ENCODE measurements around the gene ARHGEF18.
"Not testable (repeated sequence)": the region's sequence is repeated elsewhere in the genome, so short reads cannot be mapped to it uniquely, and the experiment has no call there.

Gene ARHGEF18

DNA sequence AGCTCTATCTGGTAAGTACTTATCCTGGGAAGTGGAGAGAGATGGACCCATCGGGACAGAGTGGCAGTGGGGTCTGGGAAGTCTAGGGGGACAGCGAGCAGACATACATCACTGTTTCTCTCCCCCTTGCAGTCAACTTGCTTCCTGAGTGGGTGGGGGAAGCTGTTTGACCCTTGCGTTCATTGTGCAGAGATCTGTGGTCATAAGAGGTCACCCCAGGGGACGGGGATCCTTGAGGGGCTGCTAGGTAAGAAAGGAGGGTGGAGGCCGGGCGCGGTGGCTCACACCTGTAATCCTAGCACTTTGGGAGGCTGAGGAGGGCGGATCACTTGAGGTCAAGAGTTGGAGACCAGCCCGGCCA, 474 bp downstream of the ARHGEF18 start:
- DNase-seq = no peak

DNA sequence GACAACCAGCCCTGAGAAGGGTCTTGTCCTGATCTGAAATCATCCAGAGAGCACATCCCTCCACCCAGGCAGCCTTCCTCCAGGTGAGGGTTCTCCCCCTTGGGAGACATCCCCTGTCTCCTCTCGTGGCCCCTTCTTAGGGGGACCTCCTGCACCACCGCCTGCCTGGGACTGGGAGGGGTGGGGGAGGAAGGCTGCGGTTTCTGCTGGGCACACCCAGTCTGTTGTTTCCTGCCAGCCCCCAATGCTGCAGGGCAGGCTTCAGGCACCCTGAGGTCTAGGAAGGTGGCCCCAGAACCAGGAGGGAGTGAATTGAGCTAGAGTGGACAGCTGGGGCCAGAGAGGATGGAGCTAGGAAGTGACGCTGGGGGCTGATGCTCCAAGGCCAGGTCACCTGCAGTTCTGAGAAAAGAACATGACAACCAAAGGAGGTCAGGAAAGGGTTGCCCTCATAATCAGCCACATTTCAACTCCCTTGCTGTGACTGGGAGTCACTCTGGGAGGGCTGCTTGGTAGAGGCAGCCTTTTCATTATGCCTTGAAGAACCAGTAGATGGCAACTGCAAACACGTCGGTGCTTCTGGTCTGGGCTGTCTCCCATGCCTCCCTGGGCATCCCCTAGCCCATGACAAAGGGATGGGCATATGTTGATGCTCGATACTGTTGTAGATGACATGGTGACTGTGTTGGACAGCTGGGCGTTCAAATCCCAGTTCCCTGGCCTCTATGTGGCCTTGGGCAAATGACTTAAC, 1.4 kb downstream of the ARHGEF18 start:
- peak; percentile 79 for DNase-seq

DNA sequence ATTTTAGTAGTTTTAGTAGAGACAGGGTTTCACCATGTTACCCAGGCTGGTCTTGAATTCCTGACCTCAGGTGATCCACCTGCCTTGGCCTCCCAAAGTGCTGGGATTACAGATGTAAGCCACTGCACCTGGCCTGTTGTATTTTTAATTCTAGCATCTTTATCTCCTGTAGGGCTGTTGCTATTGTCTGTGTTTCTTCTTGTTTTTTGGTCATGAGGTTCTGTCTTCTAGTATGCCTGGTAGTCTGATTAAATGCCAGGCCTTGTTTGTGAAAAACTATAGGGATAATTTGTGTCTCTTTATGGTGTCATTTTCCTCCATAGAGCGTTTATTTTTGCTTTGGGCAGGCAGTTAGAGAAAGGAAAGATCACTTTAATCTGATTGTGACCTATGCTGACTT, 3.1 kb downstream of the ARHGEF18 start:
- no peak for DNase-seq

DNA sequence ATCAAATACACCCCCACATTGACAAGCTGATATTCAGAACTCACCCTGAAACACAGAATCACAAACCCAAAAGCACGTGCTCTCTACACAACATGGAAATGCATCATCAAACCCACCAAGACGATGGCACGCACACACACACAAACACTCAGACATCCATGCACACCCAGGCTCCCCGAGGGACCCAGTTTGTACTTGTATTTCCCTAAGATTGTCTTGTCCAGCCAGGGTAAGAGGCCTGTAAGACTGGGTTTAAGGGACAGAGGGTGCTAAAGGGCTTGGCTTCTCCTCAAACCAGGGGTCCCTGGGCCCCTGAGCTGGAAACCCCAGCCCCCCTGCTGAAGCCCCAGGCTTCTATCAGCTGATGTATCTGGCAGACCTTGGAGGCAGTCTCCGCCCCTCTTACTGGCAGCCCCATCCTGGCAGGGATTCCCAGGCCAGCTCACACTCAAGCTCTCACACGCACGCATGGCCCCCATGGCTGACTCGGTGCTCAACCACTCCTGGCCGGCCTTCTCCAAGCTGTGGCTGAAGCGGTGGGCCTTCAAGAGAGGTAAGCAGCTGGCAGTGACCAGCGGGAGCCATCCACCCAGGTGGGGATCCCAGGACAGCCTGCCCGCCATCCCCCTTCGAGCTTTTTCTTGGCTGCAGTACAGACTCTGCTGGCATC, 6.5 kb downstream of the ARHGEF18 start:
- no peak for DNase-seq

DNA sequence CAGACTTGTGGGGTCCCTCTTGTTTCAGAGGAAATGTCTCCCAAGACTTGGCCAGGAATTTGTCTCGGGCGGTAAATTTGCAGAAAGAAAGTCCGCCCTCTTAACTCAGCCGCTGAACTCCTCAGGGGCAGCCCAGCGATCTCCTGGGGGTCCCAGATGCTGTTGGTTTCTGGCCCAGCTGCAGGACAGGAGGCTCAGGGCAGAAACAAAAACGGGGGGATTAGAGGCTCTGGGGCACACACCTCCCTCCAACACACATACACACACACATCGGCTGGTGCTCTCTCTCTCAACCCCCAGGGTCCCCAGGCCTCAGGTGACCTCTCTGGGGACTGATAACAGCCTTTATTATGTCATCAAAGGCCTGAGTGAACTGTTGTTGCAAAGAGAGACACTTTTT, 7.1 kb downstream of the ARHGEF18 start:
- DNase-seq = no peak

DNA sequence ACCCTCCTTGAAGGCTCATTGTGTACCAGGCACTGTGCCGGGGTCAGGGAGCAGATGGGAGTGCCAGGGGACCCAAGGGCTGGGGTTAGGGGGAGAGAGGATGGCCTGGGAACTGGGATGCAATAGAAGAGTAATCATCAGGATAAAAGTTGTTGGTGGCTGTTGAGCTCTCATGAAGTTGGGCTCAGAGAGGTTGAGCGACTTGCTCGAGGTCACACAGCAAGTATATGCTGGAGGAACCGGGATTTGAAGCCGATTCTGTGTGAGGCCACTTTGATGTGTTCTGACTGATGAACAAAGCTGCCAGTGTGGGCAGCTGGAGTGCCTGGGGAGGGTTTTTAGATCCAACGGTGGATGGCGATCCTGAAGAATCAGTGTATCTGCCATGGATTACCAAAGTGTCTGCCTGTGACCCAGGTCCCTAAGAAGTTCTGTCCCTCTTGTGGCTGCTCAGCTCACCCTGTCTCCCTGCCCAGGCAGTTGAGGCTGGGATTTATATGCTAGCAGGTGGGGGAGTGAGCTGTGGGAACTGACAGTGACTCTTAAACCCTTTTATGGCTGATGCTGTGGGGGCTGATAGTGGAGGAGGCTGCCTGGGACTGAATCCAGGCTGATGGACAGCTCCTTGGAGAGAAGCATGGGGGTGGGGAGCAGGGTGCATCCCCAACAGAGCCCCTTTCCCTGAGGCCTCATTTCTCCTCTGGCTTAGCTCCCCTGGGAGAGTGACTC, 8.3 kb downstream of the ARHGEF18 start:
- DNase-seq = no peak

DNA sequence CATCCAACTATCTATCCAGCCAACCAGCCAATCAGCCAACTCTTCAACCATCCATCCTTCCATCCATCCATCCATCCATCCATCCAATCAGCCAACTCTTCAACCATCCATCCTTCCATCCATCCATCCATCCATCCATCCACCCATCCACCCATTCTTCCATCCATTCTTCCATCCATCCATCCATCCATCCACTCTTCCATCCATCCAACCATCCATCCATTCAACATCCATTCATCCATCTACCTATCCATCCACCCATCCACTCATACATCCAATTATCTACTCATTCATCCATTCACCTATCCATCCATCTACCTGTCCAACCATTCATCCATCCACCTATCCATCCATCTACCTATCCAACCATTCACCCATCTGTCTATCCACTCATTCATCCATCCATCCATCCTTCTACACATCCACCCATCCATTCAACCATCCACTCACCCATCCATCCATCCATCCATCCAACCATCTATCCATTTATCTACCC, 9.4 kb downstream of the ARHGEF18 start:
- no peak for DNase-seq

DNA sequence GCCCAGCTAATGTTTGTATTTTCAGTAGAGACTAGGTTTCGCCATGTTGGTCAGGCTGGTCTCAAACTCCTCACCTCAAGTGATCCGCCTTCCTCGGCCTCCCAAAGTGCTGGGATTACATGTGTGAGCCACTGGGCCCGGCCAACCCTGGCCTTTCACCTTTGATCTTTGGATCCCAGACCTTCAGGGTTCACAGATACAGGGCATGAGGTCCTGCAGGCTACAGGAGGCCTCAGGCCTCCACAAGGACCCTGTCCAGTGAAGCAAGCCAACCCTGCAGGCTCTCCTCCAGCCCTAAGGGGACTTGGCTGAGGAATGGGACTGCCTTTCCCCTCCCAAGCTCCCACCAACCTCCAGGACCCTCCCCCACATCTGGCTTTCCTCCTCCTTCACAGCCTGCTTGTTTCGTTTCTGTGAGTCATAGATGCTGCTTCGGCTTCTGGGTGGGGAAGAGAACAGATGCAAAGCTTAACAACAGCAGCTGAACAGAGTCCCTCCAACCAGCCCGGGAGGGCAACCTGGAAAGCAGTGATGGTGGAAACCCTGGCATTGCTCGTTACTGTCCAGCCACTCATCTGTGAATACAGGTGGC, 11.8 kb downstream of the ARHGEF18 start:
- no peak for DNase-seq

DNA sequence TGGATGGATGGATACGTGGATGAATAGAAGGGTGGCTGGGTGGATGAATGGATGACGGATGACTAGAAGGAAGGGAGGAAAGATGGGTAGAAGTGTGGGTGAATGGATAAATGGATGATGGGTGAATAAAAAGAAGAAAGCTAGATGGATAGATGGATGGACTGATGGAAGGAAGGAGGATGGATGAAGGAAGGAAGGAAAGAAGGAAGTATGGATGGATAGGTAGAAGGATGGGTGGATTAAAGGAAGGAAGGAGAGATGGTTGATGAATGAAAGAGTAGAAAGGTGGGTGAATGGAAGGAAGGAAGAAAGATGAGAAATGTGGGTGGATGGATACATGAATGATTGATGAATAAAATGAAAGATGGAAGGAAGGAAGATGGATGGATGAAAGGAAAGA, 14.5 kb downstream of the ARHGEF18 start:
- DNase-seq = no peak

DNA sequence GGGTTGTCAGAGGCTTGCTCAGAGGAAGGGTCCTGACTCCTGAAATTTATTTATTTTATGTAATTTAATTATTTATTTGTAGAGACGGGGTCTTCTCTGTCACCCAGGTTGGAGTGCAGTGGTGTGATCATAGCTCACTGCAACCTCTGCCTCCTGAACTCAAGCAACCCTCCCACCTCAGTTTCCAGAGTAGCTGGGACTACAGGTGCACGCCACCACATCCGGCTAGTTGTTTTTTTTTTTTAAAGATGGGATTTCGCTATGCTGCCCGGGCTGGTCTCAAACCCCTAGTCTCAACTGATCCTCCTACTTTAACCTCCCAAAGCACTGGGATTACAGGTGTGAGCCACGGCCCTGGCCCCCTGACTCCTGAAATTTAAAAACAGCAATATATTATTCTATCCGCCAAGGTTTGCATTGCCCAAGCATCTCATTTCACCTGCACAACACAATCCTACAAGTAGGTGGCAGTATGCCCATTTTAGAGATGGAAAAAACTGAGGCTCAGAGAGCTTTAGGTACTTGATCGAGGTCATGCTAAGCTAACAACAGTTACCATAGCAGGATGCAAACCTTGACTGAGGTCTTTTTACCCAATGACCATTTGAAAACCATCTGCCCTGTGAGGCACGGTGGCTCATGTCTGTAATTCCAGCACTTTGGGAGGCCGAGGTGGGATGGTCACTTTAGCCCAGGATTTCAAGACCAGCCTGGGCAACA, 18.1 kb downstream of the ARHGEF18 start:
- DNase-seq = no peak

DNA sequence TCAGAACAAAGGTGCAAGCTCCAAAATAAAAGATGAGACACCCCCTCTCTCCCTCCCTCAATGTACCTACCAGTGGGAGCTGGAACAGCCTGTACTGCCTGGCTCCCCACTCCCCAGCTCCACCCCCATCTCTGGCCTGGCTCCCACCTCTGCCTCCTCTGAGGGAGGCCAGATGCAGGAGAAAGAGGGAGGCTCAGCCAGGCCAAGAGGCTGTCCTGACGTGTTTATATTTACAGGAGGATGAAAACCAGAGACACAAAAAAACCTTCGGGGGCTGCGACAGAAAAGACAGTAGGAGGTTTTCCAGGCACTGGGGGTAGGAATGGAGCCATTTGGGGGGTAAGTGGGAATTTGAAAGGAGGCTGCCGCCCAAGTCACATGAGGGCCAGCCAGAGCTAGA, 19.7 kb downstream of the ARHGEF18 start:
- DNase-seq = no peak

DNA sequence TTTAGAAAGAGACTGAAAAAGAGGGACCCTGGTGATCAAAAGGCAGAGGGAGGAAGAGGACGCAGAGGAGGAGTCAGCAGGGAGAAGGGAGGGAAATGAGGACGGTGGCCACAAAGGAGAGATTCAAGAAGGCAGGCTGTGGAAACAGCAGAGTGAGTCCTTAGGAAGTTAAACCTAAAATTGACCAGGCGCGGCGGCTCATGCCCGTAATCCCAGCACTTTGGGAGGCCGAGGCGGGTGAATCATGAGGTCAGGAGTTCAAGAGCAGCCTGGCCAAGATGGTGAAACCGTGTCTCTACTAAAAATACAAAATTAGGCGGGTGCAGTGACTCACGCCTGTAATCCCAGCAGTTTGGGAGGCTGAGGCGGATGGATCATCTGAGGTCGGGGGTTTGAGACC, 20.1 kb downstream of the ARHGEF18 start:
- not testable (repeated sequence) for DNase-seq

DNA sequence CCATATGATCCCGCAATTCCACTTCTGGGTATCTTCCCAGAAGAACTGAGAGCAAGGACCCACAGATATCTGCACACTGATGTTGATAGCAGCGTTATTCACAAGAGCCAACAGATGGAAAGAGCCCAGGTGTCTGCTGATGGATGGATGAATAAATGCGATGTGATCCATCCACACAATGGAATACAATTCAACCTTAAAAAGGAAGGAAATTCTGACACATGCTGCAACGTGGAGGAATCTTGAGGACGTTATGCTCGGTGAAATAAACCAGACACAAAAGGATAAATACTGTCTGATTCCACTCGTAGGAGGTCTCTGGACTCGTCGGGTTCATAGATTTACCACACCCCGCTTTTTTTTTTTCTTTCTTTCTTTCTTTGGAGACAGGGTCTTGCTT, 21.8 kb downstream of the ARHGEF18 start:
- no peak for DNase-seq

DNA sequence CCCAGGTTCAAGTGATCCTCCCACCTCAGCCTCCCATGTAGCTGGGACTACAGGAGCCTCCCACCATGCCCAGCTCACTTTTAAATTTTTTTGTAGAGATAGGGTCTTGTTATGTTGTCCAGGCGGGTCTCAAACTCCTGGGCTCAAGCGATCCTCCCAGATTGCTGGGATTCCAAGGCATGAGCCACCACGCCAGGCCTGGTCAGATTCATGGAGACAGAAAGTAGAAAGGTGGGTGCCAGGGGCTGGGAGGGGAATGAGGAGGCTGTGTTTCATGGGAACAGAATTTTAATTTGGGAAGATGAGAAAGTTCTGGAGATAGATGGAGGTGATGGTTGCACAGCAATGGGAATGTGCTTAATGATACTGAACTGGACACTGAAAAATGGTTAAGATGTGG, 22.3 kb downstream of the ARHGEF18 start:
- no peak for DNase-seq

DNA sequence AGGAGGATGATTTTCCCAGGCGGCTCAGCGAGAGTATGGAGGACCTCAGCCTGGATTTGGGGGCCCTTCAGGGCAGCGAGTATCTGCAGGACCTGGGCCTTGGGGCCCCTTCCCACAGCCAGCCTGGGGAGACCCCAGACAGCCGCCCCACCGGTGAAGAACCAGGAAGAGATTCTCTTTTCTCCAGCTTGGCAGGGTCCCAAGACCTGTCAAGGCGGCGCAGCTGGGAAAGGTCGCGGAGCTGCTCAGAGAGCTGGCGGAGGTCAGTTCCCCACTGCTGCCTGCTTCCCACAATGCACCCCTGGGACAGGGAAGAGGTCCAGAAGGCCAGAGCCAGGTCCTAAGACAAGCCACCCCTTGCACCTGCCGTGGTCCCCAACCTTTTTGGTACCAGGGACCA, 24.1 kb downstream of the ARHGEF18 start:
- no peak for DNase-seq

DNA sequence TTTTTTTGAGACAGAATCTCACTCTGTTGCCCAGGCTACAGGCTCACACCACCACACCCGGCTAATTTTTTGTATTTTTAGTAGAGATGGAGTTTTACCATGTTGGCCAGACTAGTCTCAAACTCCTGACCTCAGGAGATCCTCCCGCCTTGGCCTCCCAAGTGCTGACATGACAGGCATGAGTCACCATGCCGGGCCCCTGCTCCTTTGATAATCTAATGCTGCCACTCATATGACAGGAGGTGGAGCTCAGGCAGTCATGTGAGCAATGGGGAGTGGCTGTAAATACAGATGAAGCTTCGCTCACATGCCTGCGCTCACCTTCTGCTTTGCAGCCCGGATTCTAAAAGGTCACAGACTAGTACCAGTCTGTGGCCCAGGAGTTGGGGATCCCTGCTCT, 25.1 kb downstream of the ARHGEF18 start:
- DNase-seq = no peak

DNA sequence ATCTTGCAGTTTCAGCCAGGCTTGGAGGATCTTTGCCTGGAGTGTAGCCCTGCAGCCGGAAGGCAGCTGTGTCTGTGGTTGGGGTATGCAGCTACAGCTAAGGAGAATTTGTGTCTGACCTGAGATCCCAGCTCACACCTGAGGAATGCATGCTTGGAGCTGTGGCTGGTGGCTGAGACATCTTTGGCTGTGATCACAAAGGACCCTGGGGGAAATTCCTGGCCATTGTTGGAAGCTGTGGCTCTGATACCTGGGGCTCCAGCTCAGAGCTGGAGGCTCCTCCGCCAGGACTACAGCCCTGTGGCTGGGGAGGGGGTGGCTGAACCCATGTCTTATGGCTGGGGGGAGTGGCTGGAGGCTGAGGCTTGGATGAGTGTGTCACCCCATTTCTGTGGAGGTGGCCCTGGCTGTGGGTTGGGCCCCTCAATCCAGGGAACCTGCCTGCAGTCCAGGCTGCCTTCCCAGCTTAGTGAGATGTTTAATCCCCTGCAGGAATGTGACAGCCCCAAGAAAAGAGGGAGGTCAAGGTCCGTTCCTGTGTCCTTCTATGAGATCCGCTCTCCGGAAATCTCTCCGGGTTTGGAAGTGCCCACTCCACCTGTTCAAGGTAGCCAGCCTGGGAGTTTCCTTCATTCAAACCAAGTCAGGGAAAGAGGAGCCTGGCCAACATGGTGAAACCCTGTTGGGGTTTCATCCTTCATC, 27.6 kb downstream of the ARHGEF18 start:
- no peak for DNase-seq

DNA sequence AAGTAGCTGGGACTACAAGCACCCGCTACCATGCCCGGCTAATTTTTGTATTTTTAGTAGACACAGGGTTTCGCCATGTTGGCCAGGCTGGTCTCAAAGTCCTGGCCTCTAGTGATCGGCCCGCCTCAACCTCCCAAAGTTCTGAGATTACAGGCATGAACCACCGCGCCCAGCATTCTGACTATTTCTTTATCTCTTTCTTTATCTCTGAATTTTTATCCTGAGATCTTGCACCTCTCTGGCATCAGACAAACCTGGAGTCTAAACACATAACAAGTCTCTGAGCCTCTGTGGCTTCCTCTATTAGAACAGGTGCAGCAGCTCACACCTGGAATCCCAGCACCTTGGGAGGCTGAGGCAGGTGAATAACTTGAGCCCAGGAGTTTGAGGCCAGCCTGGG, 28.5 kb downstream of the ARHGEF18 start:
- DNase-seq = no peak

DNA sequence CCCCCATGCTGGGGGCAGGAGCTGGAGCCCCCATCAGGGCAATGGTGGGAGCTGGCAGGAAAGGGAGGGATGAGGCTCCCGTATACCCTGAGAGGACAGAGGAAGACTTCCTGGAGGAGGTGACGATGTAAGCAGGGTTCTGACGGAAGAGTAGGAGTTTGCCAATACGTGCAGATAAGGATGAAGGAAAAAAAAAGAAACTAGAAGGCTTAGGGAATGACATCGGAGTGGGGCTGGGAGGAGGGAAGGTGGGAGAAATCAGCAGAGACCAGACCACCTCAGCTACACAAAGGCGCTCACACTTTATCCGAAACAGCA, 32.3 kb downstream of the ARHGEF18 start:
- DNase-seq = no peak

DNA sequence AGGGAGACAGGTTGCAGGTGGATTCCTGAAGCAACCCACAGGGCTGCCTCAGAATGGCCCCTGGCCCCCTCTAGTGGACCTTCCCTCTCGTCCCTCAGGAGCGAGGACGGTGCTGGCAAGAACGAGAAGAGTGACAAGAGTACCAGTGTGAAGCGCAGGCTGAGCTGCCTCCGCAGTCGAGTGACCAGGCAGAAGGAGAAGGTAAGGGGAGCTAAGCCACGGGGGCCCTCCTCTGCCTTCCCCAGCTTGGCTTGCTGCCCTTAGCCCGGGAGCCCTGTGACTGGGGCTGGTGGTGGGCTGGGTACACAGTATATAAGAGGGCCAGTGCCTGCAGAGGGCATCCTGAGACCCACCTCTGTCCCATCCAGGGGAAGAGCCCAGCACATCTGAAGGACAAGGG, 34.0 kb downstream of the ARHGEF18 start:
- DNase-seq = no peak

DNA sequence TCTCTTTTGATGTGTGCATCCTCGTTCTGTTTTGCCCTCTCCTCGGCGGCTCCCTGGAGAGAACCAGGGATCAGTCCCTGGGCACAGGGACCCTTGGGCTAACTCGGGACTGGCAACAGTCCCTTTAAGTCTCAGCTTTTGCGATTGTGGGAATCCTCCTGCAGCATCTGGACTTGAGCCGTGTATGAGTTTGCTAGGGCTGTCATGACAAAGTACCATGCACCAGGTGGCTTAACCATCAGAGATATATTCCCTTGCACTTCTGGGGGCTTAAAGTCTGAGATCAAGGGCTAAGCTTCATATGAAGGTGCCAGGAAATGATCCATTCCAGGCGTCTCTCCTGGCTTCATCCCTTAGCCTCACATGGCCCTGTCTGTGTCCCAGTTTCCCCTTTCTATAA, 34.5 kb downstream of the ARHGEF18 start:
- DNase-seq = no peak

DNA sequence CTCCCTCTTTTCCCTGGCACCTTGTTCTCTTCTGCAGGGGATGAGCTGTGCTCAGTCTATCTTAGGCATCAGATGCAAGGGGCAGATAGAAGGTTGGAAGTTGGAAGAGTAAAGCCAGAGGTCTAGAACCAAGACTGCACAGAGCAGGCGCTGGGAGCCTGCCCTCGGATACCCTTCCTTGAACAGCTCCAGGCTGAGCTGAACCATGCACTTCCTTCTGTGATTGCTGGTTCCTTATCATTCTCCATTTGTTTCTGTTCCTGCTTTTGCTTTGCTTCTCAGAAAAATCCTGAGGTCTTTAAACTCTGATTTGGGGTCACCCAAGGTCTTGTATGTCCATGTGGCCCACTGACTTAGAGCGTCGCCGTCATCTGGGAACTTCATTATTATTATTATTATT, 36.3 kb downstream of the ARHGEF18 start:
- DNase-seq = no peak

DNA sequence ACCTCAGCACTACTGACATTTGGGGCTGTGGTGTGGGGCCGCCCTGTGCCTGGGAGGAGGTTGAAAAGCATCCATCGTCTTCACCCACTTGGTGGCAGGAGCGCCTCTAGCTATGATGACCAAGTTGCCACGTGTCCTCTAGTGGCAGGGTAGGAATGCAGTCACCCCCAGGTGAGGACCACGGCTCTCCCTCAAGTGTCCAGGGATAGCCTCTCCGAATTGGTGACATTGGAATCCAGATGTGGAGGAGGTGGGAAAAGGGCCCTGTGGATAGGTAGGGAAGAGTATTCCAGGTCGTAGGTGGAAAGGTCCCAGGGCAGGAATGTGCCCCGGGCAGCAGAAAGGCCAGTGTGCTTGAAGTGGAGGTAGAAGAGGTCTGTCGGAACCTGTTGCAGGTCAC, 37.6 kb downstream of the ARHGEF18 start:
- no peak for DNase-seq
